SK-N-SH (cell line): Measurements from ENCODE around the gene KCNA5. TPM values are rescaled to one million over a fixed set of nuclear protein-coding genes. Genes with fewer than 3 reads are reported as not detected.

Experiments used
- CTCF ChIA-PET: fragments of 300-600, 350-600 bp; formaldehyde crosslinking; extraction: SDS; loops from one replicate; lab custom pipeline; 2021; lab: Yijun Ruan, JAX
- POLR2A ChIA-PET: fragments of 350-600 bp; sonication (Branson Sonifier 250); formaldehyde crosslinking; extraction: SDS; loops from one replicate; lab custom pipeline; 2020; ENCODE audit warnings: antibody characterized with exemption, inconsistent platforms; lab: Yijun Ruan, JAX
- DNase-seq: peaks from one replicate; pipeline ENCODE4 v3.0.0; 2012
- H2AFZ ChIP-seq: fragments of 200-600 bp; sonication (generic); 2 replicates; pipeline ENCODE4 v1.8.1; 2016; ENCODE audit warnings: antibody characterized with exemption, mild to moderate bottlenecking, low read depth
- H3F3A ChIP-seq: fragments of 200-600 bp; sonication (generic); replicated peaks from 2 replicates; pipeline ENCODE3; 2016; ENCODE audit warnings: antibody characterized with exemption, mild to moderate bottlenecking; ENCODE audit not compliant: insufficient read depth
- H3K27ac ChIP-seq, 2 experiments: fragments of 200-500 bp in 1 of 2; fragments of 200-600 bp in 1 of 2; sonication (Bioruptor generic) in 1 of 2; sonication (generic), shearing (Covaris generic) in 1 of 2; 2 replicates each; pipeline versions ENCODE4 v1.5.1 to v1.6.1; 2014 to 2016; ENCODE audit warnings: low read depth in 2 of 2, inconsistent platforms in 1 of 2, low read length in 1 of 2, mild to moderate bottlenecking in 1 of 2, mixed read lengths in 1 of 2
- H3K27me3 ChIP-seq: fragments of 200-600 bp; sonication (generic), shearing (Covaris generic); 2 replicates; pipeline ENCODE4 v1.6.1; 2016; ENCODE audit warnings: mixed run types; ENCODE audit not compliant: insufficient read depth
- H3K36me3 ChIP-seq, 2 experiments: fragments of 200-500 bp in 1 of 2; fragments of 200-600 bp in 1 of 2; sonication (Bioruptor generic) in 1 of 2; sonication (generic) in 1 of 2; replicated peaks in 1 of 2; 2 replicates each; pipeline versions ENCODE3 to v1.5.1; 2014 to 2016; ENCODE audit warnings: low read length in 1 of 2, mild to moderate bottlenecking in 1 of 2; ENCODE audit not compliant: insufficient read depth in 2 of 2, control insufficient read depth in 1 of 2
- H3K4me1 ChIP-seq, 2 experiments: fragments of 200-500 bp in 1 of 2; fragments of 200-600 bp in 1 of 2; sonication (Bioruptor generic) in 1 of 2; sonication (generic), shearing (Covaris generic) in 1 of 2; 2 replicates each; pipeline versions ENCODE4 v1.5.1 to v1.6.1; 2014 to 2016; ENCODE audit warnings: low read depth in 1 of 2, low read length in 1 of 2, mixed run types in 1 of 2; ENCODE audit not compliant: insufficient read depth in 2 of 2, control insufficient read depth in 1 of 2
- H3K4me2 ChIP-seq: fragments of 200-600 bp; sonication (generic), shearing (Covaris generic); 2 replicates; pipeline ENCODE4 v1.6.1; 2017; ENCODE audit warnings: mixed run types
- H3K4me3 ChIP-seq, 2 experiments: fragments of 200-500 bp in 1 of 2; fragments of 200-600 bp in 1 of 2; sonication (Bioruptor generic) in 1 of 2; sonication (generic), shearing (Covaris generic) in 1 of 2; 2 replicates each; pipeline versions ENCODE4 v1.5.1 to v1.8.1; 2014 to 2016; ENCODE audit warnings: low read depth in 2 of 2, inconsistent platforms in 1 of 2, low read length in 1 of 2, mild to moderate bottlenecking in 1 of 2, mixed read lengths in 1 of 2, moderate library complexity in 1 of 2
- H3K79me2 ChIP-seq: fragments of 200-600 bp; sonication (generic); 2 replicates; pipeline ENCODE4 v1.8.1; 2017; ENCODE audit warnings: mild to moderate bottlenecking; ENCODE audit not compliant: insufficient read depth
- H3K9ac ChIP-seq: fragments of 200-600 bp; sonication (generic); 2 replicates; pipeline ENCODE4 v1.6.1; 2017; ENCODE audit warnings: mixed run types
- H3K9me2 ChIP-seq: fragments of 200-600 bp; sonication (generic); 2 replicates; pipeline ENCODE4 v1.6.1; 2017; ENCODE audit warnings: mixed run types
- H3K9me3 ChIP-seq: fragments of 200-600 bp; sonication (generic); 2 replicates; pipeline ENCODE4 v1.6.1; 2017; ENCODE audit warnings: mixed run types, mild to moderate bottlenecking, moderate library complexity
- H4K20me1 ChIP-seq: fragments of 200-600 bp; sonication (generic); 2 replicates; pipeline ENCODE4 v1.6.1; 2017; ENCODE audit warnings: mild to moderate bottlenecking, mixed run types; ENCODE audit not compliant: insufficient read depth
- CHD2 ChIP-seq: fragments of 150-350 bp; IDR thresholded peaks from 2 replicates; pipeline ENCODE4 v1.6.1; 2018; ENCODE audit warnings: low read length; ENCODE audit not compliant: partially characterized antibody
- ELF1 ChIP-seq: IDR thresholded peaks from 2 replicates; pipeline ENCODE4 v1.4.0; 2012
- EP300 ChIP-seq, 2 experiments: IDR thresholded peaks; 2 replicates each; pipeline versions ENCODE4 v1.4.0 to v1.6.1; 2012; ENCODE audit warnings: borderline replicate concordance in 1 of 2, low read depth in 1 of 2, low read length in 1 of 2
- FOXM1 ChIP-seq: IDR thresholded peaks from 2 replicates; pipeline ENCODE4 v1.4.0; 2012; ENCODE audit warnings: low read depth, mild to moderate bottlenecking
- GABPA ChIP-seq: IDR thresholded peaks from 2 replicates; pipeline ENCODE4 v1.4.0; 2012; ENCODE audit warnings: low read depth, mild to moderate bottlenecking
- GATA2 ChIP-seq: sonication (generic); formaldehyde crosslinking; IDR thresholded peaks from 2 replicates; pipeline ENCODE4 v1.5.0; 2020; ENCODE audit warnings: mild to moderate bottlenecking, missing genetic modification reagents
- JUND ChIP-seq: IDR thresholded peaks from 2 replicates; pipeline ENCODE4 v1.4.0; 2012
- MEF2A ChIP-seq: IDR thresholded peaks from 2 replicates; pipeline ENCODE4 v1.4.0; 2012; ENCODE audit warnings: low read depth, borderline replicate concordance
- NFIC ChIP-seq: IDR thresholded peaks from 2 replicates; pipeline ENCODE4 v1.4.0; 2012; ENCODE audit warnings: borderline replicate concordance
- NRF1 ChIP-seq: IDR thresholded peaks from 2 replicates; pipeline ENCODE4 v1.6.1; 2012; ENCODE audit warnings: low read depth, mild to moderate bottlenecking, low read length
- POLR2AphosphoS5 ChIP-seq: IDR thresholded peaks from 2 replicates; pipeline ENCODE4 v1.6.1; 2012; ENCODE audit warnings: low read depth, low read length
- RAD21 ChIP-seq: IDR thresholded peaks from 2 replicates; pipeline ENCODE4 v1.6.1; 2012; ENCODE audit warnings: mild to moderate bottlenecking, low read length
- RCOR1 ChIP-seq: fragments of 150-350 bp; IDR thresholded peaks from 2 replicates; pipeline ENCODE4 v1.6.1; 2017; ENCODE audit warnings: antibody characterized with exemption, low read length
- REST ChIP-seq: IDR thresholded peaks from 2 replicates; pipeline ENCODE4 v1.6.1; 2012; ENCODE audit warnings: mild to moderate bottlenecking, low read depth, low read length, moderate library complexity
- RFX5 ChIP-seq: IDR thresholded peaks from 2 replicates; pipeline ENCODE4 v1.6.1; 2012; ENCODE audit warnings: mild to moderate bottlenecking, improper control_type of control experiment, low read length
- RXRA ChIP-seq: IDR thresholded peaks from 2 replicates; pipeline ENCODE4 v1.4.0; 2012; ENCODE audit warnings: low read depth, mild to moderate bottlenecking, borderline replicate concordance
- SIN3A ChIP-seq: IDR thresholded peaks from 2 replicates; pipeline ENCODE4 v1.6.1; 2012; ENCODE audit warnings: low read depth, mild to moderate bottlenecking, low read length, moderate library complexity, borderline replicate concordance
- SMC3 ChIP-seq: IDR thresholded peaks from 2 replicates; pipeline ENCODE4 v1.6.1; 2012; ENCODE audit warnings: low read depth, low read length, improper control_type of control experiment
- TAF1 ChIP-seq: IDR thresholded peaks from 2 replicates; pipeline ENCODE4 v1.6.1; 2012; ENCODE audit warnings: low read depth, mild to moderate bottlenecking, low read length, moderate library complexity, borderline replicate concordance
- TCF12 ChIP-seq: IDR thresholded peaks from 2 replicates; pipeline ENCODE4 v1.4.0; 2012
- TEAD4 ChIP-seq: IDR thresholded peaks from 2 replicates; pipeline ENCODE4 v1.4.0; 2012; ENCODE audit warnings: mild to moderate bottlenecking, borderline replicate concordance; ENCODE audit not compliant: insufficient read depth
- USF1 ChIP-seq: IDR thresholded peaks from 2 replicates; pipeline ENCODE4 v1.4.0; 2012; ENCODE audit warnings: low read depth, borderline replicate concordance
- YY1 ChIP-seq: IDR thresholded peaks from 2 replicates; pipeline ENCODE4 v1.4.0; 2012; ENCODE audit warnings: low read depth, mild to moderate bottlenecking
- ZBTB33 ChIP-seq: IDR thresholded peaks from 2 replicates; pipeline ENCODE4 v1.4.0; 2012; ENCODE audit warnings: low read depth, borderline replicate concordance
- WGBS: methylation state at CpG from one replicate; pipeline ENCODE4 v1.1.6; 2017; ENCODE audit warnings: low lambda C conversion rate; 5-methylcytosine and 5-hydroxymethylcytosine counted together
- polyA plus RNA-seq, 3 experiments: library from polyadenylated mRNA; depleted of rRNA; stranded (reverse); fragments of >200 nt; gene quantifications; 2 replicates each; pipeline ENCODE4 v1.2.3, GENCODE V29; 2012
- TF ChIP-seq, protein P1 (sequence below): fragments of 150-350 bp; IDR thresholded peaks from 2 replicates; pipeline ENCODE4 v1.6.1; 2016; ENCODE audit warnings: mild to moderate bottlenecking, low read depth, low read length
- TF ChIP-seq, protein P2 (sequence below): fragments of 150-350 bp; IDR thresholded peaks from 2 replicates; pipeline ENCODE4 v1.6.1; 2017; ENCODE audit warnings: antibody characterized with exemption, low read length, low read depth, borderline replicate concordance

KCNA5 gene
- polyA plus RNA-seq, 1 of the 3 experiments (the other 2 are of a cell fraction) = not detected

- no peaks in the 10 kb centered on the region for H3K9me2 ChIP-seq
- ChIA-PET CTCF (interaction anchor here (0.9 to 1.8 kb wide), 2 partner anchors 24 to 1087 kb away, joined by 3 to 5 read pairs; no protein-coding TSS in a partner anchor), POLR2A (no interaction called here)
- H3K27ac ChIP-seq = peak overlapping the region in 1 of 2 experiments; percentile 81; a peak in 2 of 4 replicates
- H3K4me3 ChIP-seq = no peak overlapping the region
- H3K9ac ChIP-seq = no peak overlapping the region; the same call in 1 of the 2 replicates
- H3F3A ChIP-seq = peaks cover 5% of the 10 kb centered on the region
- no peaks in the 10 kb centered on the region for H3K9me3 ChIP-seq
- H2AFZ ChIP-seq = peak overlapping the region; percentile 52; the same call in 1 of the 2 replicates
- H3K4me1 ChIP-seq = peaks cover 0 to 9% of the 10 kb centered on the region in 2 experiments; a peak in 1 of 4 replicates
- no peaks in the 10 kb centered on the region for H3K79me2 ChIP-seq
- no peaks in the 10 kb centered on the region for H4K20me1 ChIP-seq
- WGBS = under 1% methylated on average over 7 of the region's 7 CpGs
- no peak for DNase-seq
- peaks cover 23% of the 10 kb centered on the region; the same call in 1 of the 2 replicates for H3K27me3 ChIP-seq
- peak overlapping the region; percentile 69 for H3K4me2 ChIP-seq
- no peaks in the 10 kb centered on the region for H3K36me3 ChIP-seq
- TF ChIP-seq SMC3 = no peak
- peak; percentile 82 for TF ChIP-seq NFIC
- peak in 1 of 2 experiments; percentile 80; a peak in 2 of 4 replicates for TF ChIP-seq EP300 (IDR thresholded peaks at IDR 0.05; ENCODE audit: borderline replicate concordance in 1 of 2, low read depth in 1 of 2, low read length in 1 of 2)
- TF ChIP-seq ELF1 = no peak
- no peak for TF ChIP-seq RFX5
- TF ChIP-seq MEF2A = peak; percentile 100
- TF ChIP-seq, protein P1, sequence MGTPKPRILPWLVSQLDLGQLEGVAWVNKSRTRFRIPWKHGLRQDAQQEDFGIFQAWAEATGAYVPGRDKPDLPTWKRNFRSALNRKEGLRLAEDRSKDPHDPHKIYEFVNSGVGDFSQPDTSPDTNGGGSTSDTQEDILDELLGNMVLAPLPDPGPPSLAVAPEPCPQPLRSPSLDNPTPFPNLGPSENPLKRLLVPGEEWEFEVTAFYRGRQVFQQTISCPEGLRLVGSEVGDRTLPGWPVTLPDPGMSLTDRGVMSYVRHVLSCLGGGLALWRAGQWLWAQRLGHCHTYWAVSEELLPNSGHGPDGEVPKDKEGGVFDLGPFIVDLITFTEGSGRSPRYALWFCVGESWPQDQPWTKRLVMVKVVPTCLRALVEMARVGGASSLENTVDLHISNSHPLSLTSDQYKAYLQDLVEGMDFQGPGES = no peak
- peak; percentile 97 for TF ChIP-seq JUND
- no peak for TF ChIP-seq TAF1
- TF ChIP-seq POLR2AphosphoS5 = peak; percentile 32; the same call in 1 of the 2 replicates
- TF ChIP-seq TEAD4 = no peak
- TF ChIP-seq CHD2 = no peak
- TF ChIP-seq FOXM1 = 0 out of 2 replicates have a peak, but pooled peaks have one; percentile 30
- TF ChIP-seq USF1 = no peak
- no peak; the same call in 1 of the 2 replicates for TF ChIP-seq YY1
- no peak for TF ChIP-seq RCOR1
- no peak for TF ChIP-seq GABPA
- TF ChIP-seq, protein P2, sequence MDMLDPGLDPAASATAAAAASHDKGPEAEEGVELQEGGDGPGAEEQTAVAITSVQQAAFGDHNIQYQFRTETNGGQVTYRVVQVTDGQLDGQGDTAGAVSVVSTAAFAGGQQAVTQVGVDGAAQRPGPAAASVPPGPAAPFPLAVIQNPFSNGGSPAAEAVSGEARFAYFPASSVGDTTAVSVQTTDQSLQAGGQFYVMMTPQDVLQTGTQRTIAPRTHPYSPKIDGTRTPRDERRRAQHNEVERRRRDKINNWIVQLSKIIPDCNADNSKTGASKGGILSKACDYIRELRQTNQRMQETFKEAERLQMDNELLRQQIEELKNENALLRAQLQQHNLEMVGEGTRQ = no peak
- TF ChIP-seq ZBTB33 = 0 out of 2 replicates have a peak, but pooled peaks have one; percentile 35
- no peak for TF ChIP-seq REST
- TF ChIP-seq RXRA = peak; percentile 67; the same call in 1 of the 2 replicates
- TF ChIP-seq RAD21 = no peak
- TF ChIP-seq GATA2 (CRISPR knock-in tag) = no peak
- no peak for TF ChIP-seq SIN3A
- TF ChIP-seq TCF12 = peak; percentile 85
- TF ChIP-seq NRF1 = no peak
Observed at GRCh38 chr12:4997939-4998338, 45.7 kb upstream of the KCNA5 start.
